GM18861 (cell line): Measurements from ENCODE around the gene GAREM1.
"Not testable (repeated sequence)": the region's sequence is repeated elsewhere in the genome, so short reads cannot be mapped to it uniquely, and the experiment has no call there.

ENCODE experiments used
- ATAC-seq: cut with Tn5 transposase; IDR thresholded peaks from one replicate; pipeline ENCODE4 v1.9.1; 2021; ENCODE audit not compliant: unreplicated experiment

The GAREM1 gene

GRCh38 chr18:32372381-32373061, 98.2 kb downstream of the GAREM1 start:
- no peak for ATAC-seq

GRCh38 chr18:32372047-32372380, 98.7 kb downstream of the GAREM1 start:
- no peak for ATAC-seq

GRCh38 chr18:32371384-32371783, 99.3 kb downstream of the GAREM1 start:
- no peak for ATAC-seq

GRCh38 chr18:32368991-32369390, 101.7 kb downstream of the GAREM1 start:
- no peak for ATAC-seq

- no peak for ATAC-seq
Observed at GRCh38 chr18:32368170-32368569, 102.5 kb downstream of the GAREM1 start.

GRCh38 chr18:32366586-32367538, 103.8 kb downstream of the GAREM1 start:
- no peak for ATAC-seq

GRCh38 chr18:32362484-32362883, 108.2 kb downstream of the GAREM1 start:
- ATAC-seq, result no peak

- no peak for ATAC-seq
Observed at GRCh38 chr18:32360682-32361345, 109.9 kb downstream of the GAREM1 start.

GRCh38 chr18:32358529-32358928, 112.2 kb downstream of the GAREM1 start:
- no peak for ATAC-seq

GRCh38 chr18:32358075-32358474, 112.6 kb downstream of the GAREM1 start:
- ATAC-seq, result no peak

- ATAC-seq, result no peak
Observed at GRCh38 chr18:32355896-32356295, 114.8 kb downstream of the GAREM1 start.

GRCh38 chr18:32354518-32354917, 116.2 kb downstream of the GAREM1 start:
- ATAC-seq, result no peak

- ATAC-seq, result no peak
Observed at GRCh38 chr18:32353257-32353656, 117.4 kb downstream of the GAREM1 start.

- ATAC-seq, result no peak
Observed at GRCh38 chr18:32351032-32351431, 119.7 kb downstream of the GAREM1 start.

- ATAC-seq, result no peak
Observed at GRCh38 chr18:32349728-32350395, 120.8 kb downstream of the GAREM1 start.

GRCh38 chr18:32346671-32347070, 124.0 kb downstream of the GAREM1 start:
- no peak for ATAC-seq

- ATAC-seq, result no peak
Observed at GRCh38 chr18:32343634-32344033, 127.0 kb downstream of the GAREM1 start.

- ATAC-seq, result not testable (repeated sequence)
Observed at GRCh38 chr18:32341112-32341511, 129.6 kb downstream of the GAREM1 start.

- ATAC-seq, result no peak
Observed at GRCh38 chr18:32339045-32339444, 131.6 kb downstream of the GAREM1 start.

- ATAC-seq, result no peak
Observed at GRCh38 chr18:32337821-32338220, 132.9 kb downstream of the GAREM1 start.

- no peak for ATAC-seq
Observed at GRCh38 chr18:32337347-32337746, 133.3 kb downstream of the GAREM1 start.
